Measurements from ENCODE around the gene OLFML2B.
"Not testable (repeated sequence)": the region's sequence is repeated elsewhere in the genome, so short reads cannot be mapped to it uniquely, and the experiment has no call there.

The OLFML2B gene

DNA sequence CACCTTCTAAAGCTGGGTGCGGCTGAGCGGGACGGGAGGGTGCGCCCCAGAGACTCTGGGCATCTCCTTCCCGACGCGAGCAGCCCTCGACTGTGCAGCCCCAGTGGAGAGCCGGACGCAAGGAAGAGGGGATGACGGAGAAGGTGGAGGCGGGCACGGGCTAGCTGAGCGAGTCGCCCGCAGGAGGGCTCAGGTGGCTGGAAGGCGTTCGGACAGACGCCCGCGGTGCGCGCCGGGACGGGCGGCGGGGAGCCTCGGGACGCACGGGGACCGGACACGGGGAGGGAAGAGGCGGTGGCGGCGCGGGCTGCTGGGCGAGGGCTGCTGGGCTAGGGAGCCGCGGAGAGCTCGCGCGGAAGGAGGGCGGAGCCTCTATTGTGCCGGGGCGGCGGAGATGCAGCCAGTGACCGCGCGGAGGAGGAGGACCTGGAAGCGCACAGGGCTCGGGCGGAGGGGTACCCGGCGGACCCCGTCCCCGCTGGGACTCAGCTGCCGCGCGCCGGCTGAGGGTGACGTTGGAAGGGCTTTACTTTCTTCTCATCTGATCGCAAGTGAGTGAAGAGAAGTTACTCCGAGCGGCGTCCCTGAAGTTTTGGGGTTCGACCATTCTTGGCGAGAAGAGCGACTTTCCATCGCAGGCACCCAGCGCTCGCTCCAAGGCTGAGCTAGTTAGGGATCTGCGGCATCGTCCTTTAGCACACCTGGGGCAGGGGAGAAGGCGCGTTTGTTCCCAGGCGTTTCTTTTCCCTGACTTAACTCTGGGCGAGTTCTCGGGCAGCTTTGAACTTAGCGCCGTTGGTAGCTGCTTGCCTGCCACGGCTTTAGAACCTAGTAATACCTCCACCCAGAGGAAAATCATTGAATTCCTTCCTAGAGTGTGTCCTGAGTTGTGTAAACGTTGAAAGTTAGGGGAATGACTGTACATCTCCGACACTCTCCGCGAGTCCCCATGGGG is at the start of gene OLFML2B:
OLFML2B (minus strand) TSS at position 323 of the 955 bp plus-strand sequence. CDS start 439 bp downstream, outside the sequence.
- peak; percentile 45 for DNase-seq

DNA sequence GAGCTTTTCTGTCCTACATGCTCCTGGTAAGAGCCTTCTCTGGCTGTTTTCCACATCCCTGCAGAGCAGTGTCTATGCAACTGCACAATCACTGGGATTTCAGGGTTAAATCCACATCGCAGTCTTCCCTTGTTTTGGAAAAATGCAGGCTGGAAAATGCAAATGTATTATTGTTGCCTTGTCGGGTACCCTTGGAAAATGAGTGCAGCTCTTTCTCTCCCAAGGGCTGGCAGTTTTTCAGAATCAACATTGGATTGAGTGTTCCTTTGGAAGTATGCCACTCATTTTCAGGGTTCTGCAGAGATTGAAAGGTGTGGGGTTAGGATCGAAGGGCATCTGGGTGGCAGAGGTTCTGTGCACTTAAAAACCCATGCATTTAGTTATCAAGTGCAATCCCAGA is 49.1 kb upstream of the OLFML2B start:
- DNase-seq = no peak

DNA sequence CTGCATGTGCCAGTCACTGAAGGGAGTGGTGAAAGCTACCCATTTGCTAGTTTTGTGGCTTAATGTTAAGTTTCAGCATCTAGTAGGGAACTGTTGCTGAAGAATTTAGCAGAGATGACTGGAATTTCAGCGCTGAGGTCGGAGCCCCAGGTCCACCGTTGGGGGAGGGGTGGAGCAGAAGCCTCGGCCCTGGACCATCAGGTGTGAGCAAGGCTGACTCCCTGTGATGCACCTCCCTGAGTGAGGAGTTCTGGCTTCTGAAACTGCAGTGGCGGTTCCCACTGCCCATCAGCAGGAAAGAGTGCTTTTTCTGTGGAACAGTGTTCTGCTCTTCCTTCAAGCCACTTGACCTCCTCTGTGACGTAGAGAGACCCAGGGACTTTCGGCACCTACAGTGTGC is 47.2 kb upstream of the OLFML2B start:
- no peak for DNase-seq

DNA sequence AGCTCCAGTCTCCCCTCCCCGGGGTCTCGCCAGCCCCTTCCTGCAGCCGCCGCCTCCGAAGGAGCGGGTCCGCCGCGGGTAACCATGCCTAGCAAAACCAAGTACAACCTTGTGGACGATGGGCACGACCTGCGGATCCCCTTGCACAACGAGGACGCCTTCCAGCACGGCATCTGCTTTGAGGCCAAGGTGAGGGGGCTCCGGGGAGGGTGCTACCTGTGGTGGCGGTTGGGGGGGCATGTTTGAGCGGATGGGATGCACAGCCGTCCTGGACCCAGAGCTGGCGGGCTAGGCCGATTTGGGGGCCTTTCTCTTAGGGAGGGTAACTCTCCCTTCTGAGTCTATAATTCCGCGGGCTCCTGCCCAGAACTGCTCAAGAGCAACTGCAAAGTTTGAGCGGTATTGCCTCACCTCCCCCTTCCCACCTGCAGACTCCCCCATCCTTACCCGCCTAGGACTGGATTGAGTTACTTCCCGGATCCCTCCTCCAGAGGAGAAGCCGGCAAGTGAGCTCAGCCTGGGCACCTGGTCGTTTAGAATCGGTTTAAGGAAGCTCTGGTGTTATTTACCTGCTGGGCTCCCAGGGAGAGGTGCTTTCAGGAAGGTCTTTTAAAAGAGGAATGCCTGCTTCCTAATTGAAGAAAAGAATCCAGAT is 46.6 kb upstream of the OLFML2B start:
- peak; percentile 6 for DNase-seq

DNA sequence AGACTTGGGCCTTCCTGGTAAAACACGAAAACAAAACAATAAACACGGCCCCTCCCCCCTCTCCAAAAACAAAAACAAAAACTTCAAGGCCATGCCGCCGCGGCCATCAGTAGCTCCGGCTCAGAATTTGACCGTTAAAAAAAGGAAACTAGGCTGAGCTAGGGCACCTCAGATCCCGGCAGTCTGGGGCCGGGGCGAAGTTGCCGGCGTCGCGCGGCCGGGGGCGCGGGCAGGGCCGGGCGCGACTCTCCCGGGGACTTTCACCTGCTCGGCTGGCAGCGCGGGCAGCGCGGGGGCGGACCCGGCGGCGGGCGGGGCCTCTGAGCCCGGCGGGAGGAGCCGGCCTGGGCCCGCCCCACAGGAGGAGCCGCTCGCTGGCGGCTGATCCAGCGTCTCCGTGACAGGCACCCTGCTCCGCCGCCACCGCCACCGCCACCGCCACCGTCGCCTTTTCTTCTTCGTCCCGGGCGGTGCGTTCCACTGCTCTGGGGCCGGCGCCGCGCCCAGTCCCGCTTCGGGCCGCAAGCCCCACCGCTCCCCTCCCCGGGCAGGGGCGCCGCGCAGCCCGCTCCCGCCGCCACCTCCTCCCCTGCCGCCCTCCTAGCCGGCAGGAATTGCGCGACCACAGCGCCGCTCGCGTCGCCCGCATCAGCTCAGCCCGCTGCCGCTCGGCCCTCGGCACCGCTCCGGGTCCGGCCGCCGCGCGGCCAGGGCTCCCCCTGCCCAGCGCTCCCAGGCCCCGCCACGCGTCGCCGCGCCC is 45.8 kb upstream of the OLFML2B start, which contains the start of gene NOS1AP:
NOS1AP (plus strand) TSS at position 358 of the 760 bp plus-strand sequence. CDS start 487 bp downstream, outside the sequence.
- peak; percentile 80 for DNase-seq

DNA sequence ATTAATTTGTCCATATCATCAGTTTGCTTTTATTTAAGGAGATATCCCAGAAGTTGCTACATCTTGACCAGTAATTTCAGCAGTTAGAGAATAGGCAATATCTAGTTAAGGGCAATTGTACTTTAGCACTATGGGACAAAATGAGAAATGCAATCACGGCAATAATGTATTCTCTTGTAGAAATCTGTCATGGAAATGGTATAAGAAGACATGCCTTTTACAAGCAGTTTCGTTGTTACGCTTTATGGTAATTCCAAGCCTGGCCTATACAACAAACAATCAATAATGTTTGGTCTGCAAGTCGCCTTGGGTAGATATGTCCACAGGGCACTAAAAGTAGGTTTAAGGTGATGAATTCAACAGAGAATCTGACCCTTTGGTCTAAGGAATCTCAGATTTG is 44.6 kb upstream of the OLFML2B start:
- no peak for DNase-seq

DNA sequence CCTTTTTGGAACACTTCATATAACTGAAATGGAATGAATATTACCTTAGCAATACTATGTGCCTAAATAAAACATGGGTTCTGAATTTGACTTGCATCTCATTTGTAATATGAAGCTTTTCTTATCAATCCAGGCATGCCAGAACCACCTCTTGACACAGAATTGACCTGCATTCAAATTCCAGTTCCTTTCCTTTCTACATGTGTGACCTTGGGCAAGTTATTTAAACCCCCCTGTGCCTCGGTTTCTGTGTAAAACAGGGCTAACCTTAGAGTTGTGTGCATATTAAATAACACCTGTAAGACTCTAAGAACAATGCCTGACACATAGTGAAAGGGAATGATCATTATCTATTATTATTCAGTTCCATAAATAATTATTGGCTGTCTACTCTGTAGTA is 43.8 kb upstream of the OLFML2B start:
- no peak for DNase-seq

DNA sequence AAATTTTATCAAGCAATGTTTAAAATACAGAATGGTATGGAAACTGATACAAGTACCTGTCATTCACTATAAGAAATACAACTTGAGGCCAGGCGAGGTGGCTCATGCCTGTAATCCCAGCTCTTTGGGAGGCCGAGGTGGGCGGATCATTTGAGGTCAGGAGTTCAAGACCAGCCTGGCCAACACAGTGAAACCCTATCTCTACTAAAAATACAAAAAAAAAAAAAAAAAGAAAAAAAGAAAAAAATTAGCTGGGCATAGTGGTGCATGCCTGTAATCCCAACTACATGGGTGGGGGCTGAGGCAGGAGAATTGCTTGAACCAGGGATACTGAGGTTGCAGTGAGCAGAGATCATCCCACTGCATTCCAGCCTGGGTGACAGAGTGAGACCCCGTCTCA is 43.2 kb upstream of the OLFML2B start:
- not testable (repeated sequence) for DNase-seq

DNA sequence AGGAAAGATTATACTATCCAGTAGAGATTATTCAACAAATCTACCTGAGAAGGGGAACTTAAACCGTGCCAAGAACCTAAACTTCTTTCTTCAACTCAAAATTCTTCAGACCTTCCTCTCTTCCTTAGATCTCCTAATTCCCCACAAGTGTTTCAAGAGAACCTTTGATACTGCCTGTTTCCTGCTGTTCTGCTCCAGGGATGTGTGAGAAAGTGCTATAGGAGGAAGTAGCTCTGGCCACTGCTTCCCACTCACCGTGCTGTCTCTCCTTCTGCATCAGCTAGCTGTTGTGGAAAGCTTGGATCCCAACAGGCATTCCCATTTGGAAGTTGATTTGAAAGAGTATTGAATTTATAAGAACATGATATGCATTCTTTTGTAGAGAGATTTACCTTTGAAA is 41.3 kb upstream of the OLFML2B start:
- DNase-seq = no peak

DNA sequence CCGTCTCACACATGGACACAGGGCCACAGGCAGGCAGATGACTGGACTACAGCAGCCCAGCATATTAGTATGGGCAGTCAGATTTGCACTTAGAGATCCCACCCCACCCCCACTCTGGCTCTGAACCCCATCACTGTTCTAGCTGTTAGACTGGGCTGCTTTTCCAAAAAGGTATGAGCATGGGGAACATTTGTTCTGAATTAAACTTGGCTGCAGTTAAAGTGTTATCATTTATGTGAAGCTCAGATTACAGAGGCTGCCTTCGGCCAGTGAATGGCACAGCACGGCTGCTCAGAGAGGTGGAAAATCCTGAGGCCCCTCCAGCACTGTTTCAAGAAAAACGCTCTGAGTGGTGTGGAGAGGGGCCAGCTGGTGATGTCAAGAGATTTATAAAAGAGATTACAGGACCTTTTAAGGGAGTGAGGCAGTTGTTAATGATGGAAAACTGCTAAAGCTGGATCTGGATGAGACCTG is 38.9 kb upstream of the OLFML2B start:
- no peak for DNase-seq

DNA sequence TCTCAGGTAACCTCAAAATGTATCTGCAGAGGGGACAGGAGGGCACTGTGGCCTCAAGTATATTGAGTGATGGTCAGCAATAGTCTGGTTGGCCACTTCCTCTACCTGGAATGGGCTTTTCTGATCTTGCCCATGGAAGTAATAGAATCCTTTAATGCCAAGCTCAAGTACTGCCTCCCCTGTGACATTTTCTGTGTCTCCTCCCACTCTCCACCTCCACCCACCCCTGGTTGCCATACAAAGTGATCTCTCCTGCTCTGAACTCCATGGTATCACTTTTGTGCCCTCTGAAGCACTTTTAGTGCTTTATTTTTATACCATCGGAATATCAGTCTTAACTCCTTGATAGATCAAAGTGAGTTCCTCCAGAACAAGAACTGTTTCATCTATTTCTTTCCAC is 36.6 kb upstream of the OLFML2B start:
- no peak for DNase-seq

DNA sequence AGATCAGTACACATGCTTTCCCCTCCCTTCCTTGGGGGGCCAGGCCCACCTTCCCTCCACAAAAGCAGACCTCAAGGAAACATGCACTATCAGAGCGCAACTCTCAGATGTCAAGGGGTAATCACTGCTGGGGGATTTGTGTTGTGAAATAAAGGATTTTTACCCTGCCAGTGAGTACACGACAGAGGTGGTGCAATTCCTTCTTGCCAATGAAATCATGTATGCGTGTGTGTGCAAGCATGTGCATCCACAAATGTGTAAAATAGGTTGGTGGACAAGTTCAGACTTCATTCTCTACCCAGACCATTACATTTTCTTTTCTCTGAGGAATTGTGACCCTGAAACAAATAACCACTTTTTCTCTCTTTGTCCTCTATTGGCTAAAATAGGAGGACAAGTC is 36.1 kb upstream of the OLFML2B start:
- no peak for DNase-seq

DNA sequence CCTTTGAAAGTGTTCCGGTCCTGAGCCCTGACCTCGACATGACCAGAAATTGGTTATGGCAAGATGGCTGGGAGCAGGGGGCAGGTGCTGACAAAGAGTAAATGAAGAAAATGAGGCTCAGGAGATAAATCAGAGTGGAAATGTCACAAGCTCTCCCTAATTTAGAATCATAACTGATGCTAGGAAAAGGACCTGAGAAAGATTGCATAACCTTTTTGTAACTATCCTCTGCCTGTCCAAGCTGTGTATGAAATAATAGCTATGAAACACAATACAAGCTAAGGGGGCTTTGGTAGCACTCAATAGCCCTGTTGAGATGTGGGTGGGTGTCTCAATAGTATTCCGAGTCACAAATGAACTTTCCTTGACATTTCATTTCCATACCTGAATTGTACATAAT is 32.9 kb upstream of the OLFML2B start:
- no peak for DNase-seq

DNA sequence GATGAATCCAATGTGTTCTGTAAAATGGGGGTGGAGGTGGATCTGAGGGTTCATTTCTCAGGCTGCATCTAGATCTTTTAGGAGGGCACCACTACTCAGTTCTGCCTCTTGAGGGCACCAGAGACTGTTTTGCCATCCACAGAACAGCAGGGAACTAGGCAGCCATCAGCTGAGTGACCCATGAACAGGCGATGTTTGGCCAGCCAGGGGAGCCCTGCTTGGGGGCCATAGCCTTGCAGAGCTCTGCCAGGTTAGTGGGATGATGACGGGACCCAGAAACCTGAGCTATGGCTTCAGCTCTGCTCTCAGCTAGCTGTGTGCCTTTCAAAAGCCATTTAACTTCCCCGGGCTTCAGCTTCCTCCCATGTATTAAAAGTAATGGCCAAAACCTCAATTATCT is 32.4 kb upstream of the OLFML2B start:
- DNase-seq = peak; percentile 40

DNA sequence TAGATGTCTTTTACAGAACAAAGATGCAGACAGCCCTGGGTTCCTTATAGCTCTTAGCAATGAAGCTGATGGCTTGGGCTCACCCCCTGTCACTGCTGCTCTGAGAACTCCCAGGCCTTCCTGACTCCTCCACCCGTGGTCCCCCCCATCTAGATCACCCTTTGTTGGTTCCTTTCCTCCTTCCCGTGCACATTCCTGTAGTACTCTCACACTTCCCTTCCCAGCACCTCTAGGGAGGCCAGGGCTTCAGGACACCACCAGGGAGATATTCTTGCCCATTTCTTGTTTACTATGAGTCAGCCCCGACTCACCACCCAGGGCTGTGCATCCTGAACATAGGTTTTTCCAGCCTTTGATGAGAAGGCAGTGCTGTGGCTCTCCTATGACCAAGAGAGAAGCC is 31.4 kb upstream of the OLFML2B start:
- no peak for DNase-seq

DNA sequence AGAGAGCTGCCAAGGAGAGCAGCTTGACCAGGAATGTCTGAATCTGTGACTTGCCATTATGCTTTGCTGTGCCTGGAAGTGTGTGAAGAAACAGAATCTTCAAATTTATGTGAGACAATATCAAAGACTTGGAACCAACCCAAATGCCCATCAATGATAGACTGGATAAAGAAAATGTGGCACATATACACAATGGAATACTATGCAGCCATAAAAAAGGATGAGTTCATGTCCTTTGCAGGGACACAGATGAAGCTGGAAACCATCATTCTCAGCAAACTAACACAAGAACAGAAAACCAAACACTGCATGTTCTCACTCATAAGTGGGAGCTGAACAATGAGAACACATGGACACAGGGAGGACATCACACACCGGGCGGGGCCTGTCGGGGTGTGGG is 30.3 kb upstream of the OLFML2B start:
- DNase-seq = not testable (repeated sequence)

DNA sequence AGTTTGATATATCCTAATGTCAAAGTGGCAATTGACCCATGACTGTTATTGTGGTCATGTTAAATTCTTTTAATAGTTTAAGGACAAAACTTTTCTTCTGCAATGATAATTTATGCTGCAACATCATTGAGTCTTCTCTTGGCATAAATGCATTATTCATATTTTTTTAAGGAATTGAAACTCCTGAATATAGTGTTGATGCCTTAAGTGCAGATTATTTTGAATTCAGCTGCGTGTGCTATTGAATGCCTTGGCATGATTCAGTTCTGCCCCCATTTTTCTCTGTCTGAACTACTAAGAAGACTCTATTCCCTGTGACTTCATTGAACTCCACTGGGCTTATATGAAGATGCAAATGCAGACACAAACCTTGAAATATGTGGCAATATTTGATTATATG is 23.3 kb upstream of the OLFML2B start:
- no peak for DNase-seq

DNA sequence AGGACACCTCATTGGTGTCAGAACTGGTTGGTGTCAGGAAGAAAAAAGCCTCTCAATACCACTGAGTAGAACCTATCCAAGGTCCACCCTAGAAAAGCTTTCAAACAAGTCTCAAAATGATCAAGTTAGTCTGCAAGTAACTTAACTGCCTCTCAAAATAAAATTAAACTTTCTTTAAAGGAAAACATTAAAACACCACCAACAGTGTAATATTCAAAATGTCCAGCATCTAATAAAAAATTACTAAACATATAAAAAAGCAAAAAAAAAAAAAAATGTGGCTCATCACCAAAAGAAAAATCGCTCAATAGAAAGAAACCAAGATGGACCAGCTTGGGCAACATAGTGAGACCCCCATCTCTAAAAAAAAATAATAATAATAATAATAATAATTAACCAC is 18.7 kb upstream of the OLFML2B start:
- DNase-seq = no peak

DNA sequence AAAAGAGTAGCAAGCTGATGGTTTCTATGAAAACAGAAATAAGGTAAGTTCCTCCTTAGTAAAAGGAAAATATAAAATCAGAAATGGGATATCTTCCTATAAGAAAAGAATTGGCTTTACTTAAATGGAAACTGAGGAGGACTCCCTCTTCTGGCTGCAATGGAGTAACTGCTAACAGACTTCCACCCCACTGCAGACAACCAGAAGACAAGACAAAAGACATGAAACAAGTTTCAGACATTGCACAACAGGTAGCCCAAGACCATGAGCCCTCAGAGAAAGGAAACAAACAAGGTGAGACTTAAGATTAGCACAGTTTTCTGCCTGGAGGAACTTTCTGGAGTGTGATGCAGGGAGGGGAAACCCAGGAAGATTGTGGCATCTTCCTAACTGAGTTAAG is 17.0 kb upstream of the OLFML2B start:
- DNase-seq = no peak

DNA sequence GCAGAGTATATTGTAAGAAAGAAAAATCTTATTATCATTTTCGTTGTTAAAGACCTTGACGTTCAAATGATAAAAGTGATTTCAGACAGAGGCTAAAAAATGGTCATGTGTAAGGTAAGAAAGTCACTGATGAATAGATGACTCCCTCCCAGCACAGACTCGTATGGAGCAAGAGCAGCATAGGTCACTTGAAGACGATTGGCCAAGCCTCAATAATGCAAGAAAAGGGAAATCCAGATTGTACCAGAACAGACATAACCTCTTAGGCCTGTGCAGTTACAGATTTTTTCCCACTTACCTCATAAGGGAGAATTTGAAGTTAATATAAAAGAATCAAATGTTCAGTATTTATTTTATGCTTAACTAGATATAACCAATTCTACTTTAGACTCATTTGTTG is 16.3 kb upstream of the OLFML2B start:
- DNase-seq = no peak

DNA sequence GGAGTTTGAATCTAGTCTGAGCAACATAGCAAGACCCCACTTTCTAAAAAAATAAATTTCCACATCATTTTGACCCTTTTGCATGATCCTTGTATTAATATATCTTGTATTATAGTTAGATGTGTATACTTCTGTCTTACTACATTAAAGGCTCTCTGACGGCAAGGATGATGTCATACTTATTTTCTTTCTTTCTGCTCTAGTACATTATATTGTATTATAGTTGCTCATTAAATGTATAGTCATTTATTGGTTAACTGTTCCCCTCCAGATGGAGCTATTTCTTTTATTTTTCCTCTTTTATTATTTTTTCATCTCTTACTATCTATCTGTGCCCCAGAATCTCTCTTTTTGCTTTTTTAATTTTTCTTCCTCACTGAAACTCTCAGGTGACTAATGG is 15.0 kb upstream of the OLFML2B start:
- DNase-seq = no peak

DNA sequence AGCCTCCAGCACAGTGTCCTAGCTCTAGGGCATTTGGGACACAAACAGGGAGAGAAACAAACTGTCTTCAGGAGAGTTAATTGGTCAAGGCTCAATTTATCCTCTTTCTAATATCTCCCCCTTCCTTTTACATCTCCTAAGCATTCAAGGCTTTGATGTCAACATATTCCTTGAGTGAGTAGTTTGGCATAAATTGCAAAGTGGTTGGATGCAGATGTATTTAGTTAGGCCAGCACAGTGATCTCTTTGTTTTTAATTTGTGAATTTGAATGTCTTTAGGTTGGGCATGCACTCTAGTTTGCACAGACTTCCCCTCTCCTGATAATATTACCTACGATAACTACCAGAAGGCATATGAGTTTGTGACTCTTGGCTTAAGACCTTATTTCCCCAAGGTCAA is 12.5 kb upstream of the OLFML2B start:
- no peak for DNase-seq

DNA sequence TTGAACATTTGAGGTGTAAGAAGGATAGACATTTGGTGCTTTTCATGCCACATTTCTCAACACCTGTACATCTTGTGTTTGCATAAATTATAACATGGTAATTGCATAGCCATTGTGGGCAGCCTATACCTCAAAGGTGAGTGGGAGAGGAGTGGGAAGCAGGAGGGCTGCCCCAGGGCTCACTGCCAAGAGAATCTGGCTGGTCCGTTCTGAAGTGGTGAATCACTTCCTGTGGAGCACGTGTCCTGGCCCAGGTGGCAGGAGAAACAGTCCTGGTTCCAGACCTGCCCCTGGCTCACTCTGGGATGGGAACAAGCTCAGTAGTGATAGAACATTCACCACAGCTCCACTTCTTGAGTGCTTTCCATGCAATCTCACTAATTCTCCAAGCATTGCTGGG is 11.6 kb upstream of the OLFML2B start:
- no peak for DNase-seq
